SK-N-DZ (cell line): Measurements from ENCODE around the gene FSCN2.

Experiments
- DNase-seq: peaks from one replicate; pipeline ENCODE4 v3.0.0-alpha.2; 2015; ENCODE audit warnings: low spot score

FSCN2 gene

GRCh38 chr17:81539961-81540675, 11.9 kb downstream of the FSCN2 start:
- no peak for DNase-seq

DNA sequence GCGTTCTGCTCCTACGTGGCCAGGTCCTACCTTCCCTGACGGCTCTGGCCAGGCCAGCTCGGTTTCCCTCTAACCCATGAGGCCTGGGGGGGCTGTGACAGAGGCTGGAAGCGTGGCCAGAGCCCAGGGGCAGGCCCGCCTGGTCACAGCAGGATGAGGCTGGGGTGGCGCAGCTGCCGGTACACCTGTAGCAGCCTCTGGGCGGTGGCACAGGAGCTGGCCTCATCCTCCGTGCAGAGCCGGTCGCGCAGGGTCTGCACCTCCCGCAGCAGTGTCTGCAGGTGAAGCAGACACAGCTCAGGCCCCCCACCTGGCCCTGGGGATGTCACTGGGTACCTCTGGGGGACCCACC, 12.5 kb downstream of the FSCN2 start:
- no peak for DNase-seq

GRCh38 chr17:81541123-81541522, 12.9 kb downstream of the FSCN2 start:
- DNase-seq: no peak

GRCh38 chr17:81542431-81543338, 14.5 kb downstream of the FSCN2 start:
- no peak for DNase-seq

DNA sequence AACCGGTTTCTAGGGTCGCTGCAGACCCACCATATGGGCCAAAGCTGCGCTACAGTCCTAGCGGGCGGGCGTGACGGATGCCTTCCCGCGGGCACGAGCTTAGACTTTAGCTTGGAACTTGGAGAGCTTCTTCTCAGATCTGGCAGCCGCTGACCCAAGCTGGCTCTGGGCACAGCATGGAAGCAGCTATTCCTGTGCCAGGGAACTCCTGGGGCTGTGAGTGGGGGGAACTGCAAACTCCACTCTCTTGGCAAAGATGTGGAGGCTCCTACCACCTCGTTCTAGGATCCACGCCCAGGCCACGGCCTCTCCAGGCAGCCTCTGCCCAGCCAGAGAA, 15.1 kb downstream of the FSCN2 start:
- DNase-seq: no peak

GRCh38 chr17:81543756-81544155, 15.6 kb downstream of the FSCN2 start:
- no peak for DNase-seq

GRCh38 chr17:81544281-81544974, 16.3 kb downstream of the FSCN2 start:
- no peak for DNase-seq

DNA sequence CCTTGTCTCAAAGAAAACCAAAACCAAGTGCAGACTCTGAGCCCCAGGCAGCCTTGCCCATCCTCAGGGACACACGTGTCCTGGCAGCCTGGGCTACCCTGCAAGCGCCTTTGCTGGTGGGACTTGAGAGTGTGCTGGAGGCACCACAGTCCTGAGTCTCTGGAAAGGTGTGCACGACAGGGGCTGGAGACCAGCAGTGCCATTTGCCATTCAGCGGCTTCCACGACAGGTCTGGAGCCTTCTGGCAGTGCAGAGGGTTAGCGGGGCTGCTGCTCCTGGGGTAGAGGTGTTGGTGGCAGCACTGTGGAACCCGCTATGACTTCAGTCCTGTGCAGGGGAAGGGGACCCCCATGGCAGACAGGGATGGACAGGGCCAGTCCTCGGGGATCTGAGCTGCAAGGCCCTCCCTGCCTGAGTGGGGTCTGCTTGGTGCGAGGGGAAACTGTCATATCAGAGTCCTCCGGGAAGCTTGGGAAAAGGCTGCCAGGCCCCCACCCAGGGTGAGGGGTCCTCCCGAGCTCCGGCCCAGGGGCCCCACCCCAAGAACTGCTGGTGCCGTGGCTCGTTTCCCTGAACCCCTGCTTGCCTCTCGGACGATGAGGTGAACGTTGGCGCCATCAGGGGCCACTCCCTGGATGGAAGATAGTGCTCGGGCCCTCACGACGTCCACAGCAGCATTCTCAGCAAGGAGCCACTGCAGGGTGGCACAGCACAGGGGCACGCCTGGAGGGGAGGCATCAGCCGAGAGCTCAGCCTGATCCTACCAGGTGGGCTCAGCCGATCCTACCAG, 17.2 kb downstream of the FSCN2 start:
- no peak for DNase-seq

DNA sequence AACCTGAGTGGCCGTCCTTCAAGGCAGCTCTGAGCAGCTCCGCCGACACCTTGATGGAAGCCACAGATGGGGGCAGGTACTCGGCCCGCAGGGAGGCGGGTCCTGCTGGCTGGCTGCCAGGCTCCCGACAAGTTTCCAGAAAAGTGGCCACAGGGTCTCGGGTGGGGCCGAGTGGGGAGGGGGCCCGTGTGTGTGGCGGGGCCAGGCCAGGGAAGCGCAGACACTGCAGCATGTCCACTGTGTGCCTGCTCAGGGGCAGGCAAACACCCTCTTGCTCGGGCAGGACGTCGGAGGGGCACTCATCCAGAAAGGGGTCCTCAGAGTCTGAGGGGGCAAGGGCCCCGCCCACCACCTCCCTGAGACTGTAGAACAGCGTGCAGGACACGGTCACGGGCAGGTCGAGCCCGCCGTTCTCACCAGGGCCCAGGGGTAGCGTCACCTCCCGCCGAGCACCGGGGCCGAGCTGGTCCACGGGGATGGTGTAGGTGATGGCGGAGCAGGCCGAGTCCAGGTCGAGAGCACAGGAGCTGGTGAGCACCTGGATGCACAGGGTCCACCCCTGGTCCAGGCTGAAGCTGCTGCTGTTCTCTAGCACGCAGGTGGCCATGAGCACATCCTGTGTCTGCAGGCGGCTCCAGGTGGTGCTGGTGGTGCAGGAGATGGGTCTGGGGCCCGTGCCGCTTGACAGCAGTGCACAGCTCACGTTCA, 18.9 kb downstream of the FSCN2 start:
- no peak for DNase-seq

DNA sequence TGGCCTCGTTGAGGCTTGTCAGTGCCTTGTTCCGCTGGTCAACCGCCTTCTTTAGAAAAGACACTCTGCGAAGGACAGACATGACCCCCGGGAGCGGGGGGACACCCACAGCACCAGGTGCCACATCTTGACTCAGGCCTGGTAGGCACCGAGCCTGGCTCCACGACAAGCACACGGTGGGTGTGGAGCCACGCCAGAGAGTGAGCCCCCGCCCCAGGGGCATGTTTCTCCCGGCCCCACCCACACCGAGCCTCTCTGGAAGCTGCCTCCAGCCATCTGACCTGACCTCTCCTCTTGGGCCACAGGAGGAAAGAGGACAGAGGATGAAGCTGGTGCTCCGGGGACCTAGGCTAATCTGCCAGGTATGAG, 19.4 kb downstream of the FSCN2 start:
- DNase-seq: no peak

DNA sequence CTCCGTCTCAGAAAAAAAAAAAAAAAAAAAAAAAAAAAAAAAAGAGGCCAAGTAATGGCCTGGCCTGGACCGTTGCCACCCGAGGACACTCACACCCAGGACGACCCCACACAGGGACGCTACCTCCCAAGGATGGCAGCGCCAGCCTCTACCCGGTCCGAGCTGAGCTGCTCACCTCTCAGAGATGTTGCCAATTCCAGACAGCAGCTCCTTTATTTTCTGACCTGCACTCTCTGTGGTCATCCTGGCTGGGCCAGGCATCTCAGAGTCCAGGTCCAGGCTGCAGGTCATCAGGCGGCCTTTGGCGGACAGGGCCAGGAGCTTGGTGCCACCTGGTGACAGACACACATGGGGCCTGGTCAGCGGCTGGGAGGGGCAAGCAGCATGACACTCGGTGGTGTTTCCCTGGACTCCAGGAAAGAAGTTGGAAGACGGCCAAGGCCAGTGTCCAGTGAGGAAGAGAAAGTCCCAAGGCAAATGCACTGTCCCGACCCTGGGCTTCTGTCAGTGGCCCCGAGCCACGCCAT, 20.9 kb downstream of the FSCN2 start:
- no peak for DNase-seq

DNA sequence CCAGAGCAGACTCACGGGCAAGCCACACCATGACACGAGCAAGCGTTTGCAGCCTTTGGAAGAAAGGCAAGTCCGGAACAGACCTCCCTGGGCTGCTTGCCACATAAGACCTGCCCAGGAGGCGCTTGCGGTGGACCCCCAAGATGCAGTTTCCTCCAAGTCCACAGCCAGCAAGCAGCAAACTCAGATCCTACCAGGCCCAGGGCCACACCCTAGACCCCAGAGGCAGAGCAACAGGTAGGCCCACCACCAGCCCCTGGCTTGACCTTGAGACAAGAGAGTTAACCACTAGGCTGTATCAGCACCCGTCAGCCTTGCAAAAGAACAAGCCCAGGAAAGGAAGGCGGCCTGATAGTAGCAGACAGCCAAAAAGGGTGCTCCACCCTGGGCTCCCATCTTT, 21.6 kb downstream of the FSCN2 start:
- DNase-seq: no peak

DNA sequence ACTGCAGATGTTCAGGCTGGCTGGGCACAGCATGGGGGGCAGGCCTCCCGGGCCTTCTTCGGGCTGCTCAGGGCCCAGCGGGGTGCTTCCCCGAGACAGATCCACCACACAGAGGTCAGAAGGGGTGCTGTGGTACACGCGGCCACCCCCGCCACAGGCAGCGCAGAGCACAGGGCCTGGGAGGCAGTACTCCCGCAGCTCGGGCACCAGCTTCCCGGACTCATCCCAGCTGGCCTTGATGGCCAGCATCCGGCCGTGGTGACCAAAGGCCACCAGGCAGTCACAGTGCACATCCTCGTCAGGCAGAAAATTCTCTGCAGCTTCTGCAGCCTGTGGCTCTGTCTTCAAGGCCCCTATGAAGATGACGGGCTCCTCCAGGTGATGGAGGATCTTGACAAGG, 22.1 kb downstream of the FSCN2 start:
- DNase-seq: no peak

- no peak for DNase-seq
Observed at GRCh38 chr17:81550830-81551457, 22.8 kb downstream of the FSCN2 start.

DNA sequence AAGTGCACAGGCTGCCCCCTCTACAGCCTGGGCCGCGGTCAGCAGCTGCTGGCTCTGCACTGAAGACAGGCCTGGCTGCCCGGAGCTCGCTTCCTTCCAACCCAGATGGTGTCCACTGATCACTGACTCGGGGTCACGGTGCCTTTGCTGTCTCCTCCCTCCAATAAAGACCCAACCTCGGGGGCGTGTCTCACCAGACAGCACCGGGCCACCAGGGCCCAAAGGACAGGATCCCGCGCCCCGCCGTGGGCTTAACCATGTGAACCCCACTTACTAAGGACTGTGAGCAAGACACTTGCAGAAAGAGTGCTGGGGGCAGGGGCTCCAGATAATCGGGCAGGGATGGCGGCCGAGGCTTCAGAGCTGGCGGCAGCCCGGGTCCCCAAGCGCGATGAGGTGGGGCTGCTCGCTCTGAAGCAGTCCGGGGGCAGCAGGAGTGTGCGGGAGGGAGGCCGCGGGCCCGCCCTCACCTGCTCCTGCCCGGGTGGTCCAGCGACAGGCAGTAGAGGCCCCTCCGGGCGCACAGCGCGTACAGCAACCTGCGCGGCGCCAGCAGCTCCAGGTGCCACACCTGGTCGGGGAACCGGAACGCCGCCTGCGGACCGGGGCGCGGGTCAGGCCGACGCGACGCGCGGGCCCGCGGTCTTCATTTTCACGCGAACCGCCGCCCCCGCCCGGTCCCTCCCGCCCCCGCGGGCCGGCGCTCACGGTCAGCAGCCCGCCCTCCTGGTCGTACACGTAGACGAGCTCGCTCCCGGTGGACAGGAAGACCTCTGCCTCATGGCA, 23.5 kb downstream of the FSCN2 start:
- DNase-seq: no peak

DNA sequence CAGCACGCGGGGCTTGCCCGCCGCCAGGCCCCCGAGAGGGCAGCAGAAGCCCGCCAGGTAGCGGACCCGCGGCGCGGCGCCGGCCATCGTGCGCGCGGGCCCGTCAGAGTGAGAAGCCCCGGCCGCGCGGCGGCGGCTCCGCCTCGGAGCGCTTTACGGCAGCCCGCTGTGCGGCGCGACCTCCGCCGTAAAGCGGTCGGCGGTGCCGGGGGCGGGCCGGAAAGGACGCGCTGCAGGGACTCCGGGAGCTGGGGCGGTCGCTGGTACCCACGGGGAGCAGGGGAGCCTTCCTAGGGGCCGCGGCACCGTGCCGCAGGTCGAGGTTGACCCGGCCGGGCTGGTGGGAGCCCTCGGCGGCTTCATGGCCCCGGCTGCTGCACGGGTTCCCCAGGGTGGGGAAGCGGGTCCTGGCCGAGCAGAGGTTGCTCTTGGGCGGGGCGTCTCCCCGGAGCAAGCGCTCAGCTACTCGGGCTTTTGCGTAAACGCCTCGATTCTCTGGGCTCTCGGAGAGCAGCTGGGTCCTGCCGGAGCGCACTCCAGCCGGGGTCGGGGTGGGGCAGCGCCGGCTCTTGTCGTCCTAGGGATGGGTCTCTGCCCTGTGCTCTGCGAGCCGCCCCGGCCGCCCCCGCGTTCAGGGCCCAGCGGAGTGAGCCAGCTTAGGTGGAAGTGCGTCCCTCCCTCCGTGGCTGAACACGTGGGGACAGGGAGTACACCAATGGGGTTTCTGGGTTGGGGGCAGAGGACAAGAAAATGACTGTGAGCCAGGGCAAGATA, 24.3 kb downstream of the FSCN2 start, which contains the start of gene FAAP100:
Gene FAAP100 (minus strand): TSS at position 110 of the 774 bp plus-strand sequence. CDS start 23 bp downstream, at position 87.
- DNase-seq: peak; percentile 79

DNA sequence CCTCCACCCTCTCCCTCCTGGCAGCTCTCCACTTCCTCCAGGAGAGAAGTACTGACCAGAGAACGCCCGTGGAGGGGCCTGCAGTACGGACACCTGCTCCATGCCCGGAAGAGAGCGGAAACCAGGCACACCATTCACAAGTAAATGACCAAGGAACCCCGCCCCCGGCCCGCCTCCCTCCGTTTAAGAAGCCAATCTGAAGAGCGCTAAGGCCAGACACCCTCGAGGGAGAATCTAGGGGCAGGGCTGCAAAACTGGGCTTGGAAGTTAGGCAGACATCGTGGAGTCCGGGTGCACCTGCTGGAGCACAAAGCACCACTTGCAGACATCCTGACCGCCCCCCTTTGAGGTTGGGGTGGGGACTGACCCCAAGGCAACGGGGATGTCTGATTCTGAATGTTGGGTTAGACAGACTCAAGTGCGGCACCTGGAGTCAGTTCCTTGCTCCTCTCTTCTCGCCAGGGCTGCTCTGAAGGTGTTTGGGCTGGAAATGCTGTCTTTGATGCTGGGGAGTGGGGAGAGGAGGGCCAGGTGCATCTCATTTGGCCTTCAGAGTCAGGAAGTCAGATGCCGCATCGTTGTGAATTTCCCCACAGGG, 24.9 kb downstream of the FSCN2 start:
- peak; percentile 81 for DNase-seq

- DNase-seq: peak; percentile 62
Observed at GRCh38 chr17:81553616-81554181, 25.5 kb downstream of the FSCN2 start.
